Smooth muscle cell of trachea (primary cell): ENCODE measurements around the gene WWOX. TPM values are rescaled to one million over a fixed set of nuclear protein-coding genes. Genes with fewer than 3 reads are reported as not detected.

ENCODE experiments used
- total RNA-seq: library from RNA; depleted of rRNA; stranded (reverse); fragments of >200 nt; gene quantifications from 2 replicates; pipeline ENCODE4 v1.2.1, GENCODE V29; 2014

Gene WWOX
- 16.1 and 24.3 TPM in 2 replicates for total RNA-seq

DNA sequence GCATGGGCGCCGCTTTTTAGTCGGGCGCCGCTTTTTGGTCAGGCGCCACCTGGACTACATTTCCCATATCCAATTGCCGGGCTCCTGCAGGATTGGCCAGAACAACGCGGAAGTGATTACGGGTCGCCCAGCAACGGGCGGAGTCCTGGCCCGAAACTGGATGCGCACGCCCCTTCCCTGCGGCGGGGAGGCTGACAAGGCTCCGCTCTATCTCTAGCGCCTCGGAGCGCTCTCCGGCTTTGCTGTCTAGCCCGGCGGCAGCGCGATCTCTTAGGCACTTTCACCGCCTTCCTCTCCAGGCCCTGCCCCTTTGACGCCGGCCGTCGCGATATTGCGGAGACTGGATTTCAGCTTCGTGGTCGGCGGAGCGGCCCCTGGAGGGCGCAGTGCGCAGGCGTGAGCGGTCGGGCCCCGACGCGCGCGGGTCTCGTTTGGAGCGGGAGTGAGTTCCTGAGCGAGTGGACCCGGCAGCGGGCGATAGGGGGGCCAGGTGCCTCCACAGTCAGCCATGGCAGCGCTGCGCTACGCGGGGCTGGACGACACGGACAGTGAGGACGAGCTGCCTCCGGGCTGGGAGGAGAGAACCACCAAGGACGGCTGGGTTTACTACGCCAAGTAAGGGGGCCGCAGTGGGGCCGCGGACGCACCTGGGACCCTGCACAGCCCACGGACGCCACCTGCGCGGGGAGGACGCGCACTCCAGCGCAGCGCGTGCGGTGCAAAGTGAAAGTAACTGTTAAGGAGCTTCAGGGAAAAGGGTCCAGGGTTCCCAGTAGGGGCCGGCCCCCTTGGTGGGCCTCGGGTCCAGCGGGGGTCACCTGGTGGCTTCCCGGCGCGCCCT, at the start of gene WWOX:
TSS of gene WWOX (plus strand) at position 384 of the 841 bp plus-strand sequence.

Other genes with a start within 250 kb of the WWOX start
- gene CLEC3A, start 77.1 kb upstream of the WWOX start, total RNA-seq, result not detected in 2 replicates